Measurements from ENCODE around the gene GNRHR.
"Not testable (repeated sequence)": the region's sequence is repeated elsewhere in the genome, so short reads cannot be mapped to it uniquely, and the experiment has no call there.

DNA sequence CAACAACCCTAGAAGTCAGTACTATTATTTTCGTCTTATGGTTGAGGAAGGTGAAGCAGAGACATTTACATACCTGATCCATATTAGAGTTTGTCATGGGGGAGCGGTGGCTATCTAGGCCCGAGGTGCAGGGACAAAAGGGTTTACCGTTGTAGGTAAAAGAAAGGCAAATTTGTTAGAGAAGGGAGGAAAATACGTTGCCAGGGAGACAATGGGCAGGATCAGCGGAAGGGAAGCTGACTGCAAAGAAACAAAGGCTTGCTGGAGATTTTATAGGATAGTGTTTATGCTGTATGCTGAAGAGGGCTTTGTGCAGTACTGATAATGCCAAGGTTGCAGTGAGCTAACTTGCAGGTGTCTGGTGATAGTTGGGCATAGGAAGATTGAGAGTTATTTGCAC is 2.8 kb upstream of the GNRHR start:
- TF ChIP-seq SP1 (IDR thresholded peaks at IDR 0.05); HDGF (IDR thresholded peaks at IDR 0.05; ENCODE audit: borderline replicate concordance); FOXK2 (IDR thresholded peaks at IDR 0.05); TARDBP (IDR thresholded peaks at IDR 0.05); LEF1 (IDR thresholded peaks at IDR 0.05; ENCODE audit: borderline replicate concordance): not testable (repeated sequence)
